Mesendoderm (in vitro differentiated cells): Measurements from ENCODE around the gene COL4A2.

Experiments
- DNase-seq: peaks from one replicate; pipeline ENCODE4 v3.0.0; 2013
- H2AK5ac ChIP-seq: 2 replicates; pipeline ENCODE4 v1.6.1; 2013; ENCODE audit warnings: low read length, inconsistent platforms
- H2BK120ac ChIP-seq: 2 replicates; pipeline ENCODE4 v1.6.1; 2013; ENCODE audit warnings: low read depth, mild to moderate bottlenecking, low read length, moderate library complexity, mixed read lengths
- H2BK15ac ChIP-seq: replicated peaks from 2 replicates; pipeline ENCODE4 v1.6.1; 2013; ENCODE audit warnings: low read depth, mild to moderate bottlenecking, moderate library complexity
- H2BK5ac ChIP-seq: 2 replicates; pipeline ENCODE4 v1.6.1; 2013; ENCODE audit warnings: low read length, inconsistent platforms
- H3K18ac ChIP-seq: 2 replicates; pipeline ENCODE4 v1.6.1; 2013; ENCODE audit warnings: mild to moderate bottlenecking, low read length, mixed read lengths
- H3K23ac ChIP-seq: one replicate; pipeline ENCODE4 v1.6.1; 2013; ENCODE audit warnings: low read length
- H3K27ac ChIP-seq: 2 replicates; pipeline ENCODE4 v1.5.1; 2013; ENCODE audit warnings: low read depth, mild to moderate bottlenecking, inconsistent platforms, low read length, moderate library complexity
- H3K27me3 ChIP-seq: 2 replicates; pipeline ENCODE4 v1.6.1; 2013; ENCODE audit warnings: low read length, control low read depth, mild to moderate bottlenecking, inconsistent platforms; ENCODE audit not compliant: insufficient read depth, poor library complexity
- H3K36me3 ChIP-seq: 2 replicates; pipeline ENCODE4 v1.6.1; 2013; ENCODE audit warnings: low read length, inconsistent platforms; ENCODE audit not compliant: control insufficient read depth, insufficient read depth
- H3K4ac ChIP-seq: one replicate; pipeline ENCODE4 v1.6.1; 2013; ENCODE audit warnings: low read depth, mild to moderate bottlenecking, low read length, moderate library complexity
- H3K4me1 ChIP-seq: 2 replicates; pipeline ENCODE4 v1.6.1; 2013; ENCODE audit warnings: low read depth, low read length, inconsistent platforms; ENCODE audit not compliant: control insufficient read depth
- H3K4me2 ChIP-seq: 2 replicates; pipeline ENCODE4 v1.6.1; 2013; ENCODE audit warnings: low read length
- H3K4me3 ChIP-seq: 2 replicates; pipeline ENCODE4 v1.5.1; 2013; ENCODE audit warnings: mild to moderate bottlenecking, low read length
- H3K56ac ChIP-seq: one replicate; pipeline ENCODE4 v1.6.1; 2013; ENCODE audit warnings: low read length
- H3K79me1 ChIP-seq: 2 replicates; pipeline ENCODE4 v1.6.1; 2013; ENCODE audit warnings: low read length, inconsistent platforms
- H3K79me2 ChIP-seq: 2 replicates; pipeline ENCODE4 v1.6.1; 2013; ENCODE audit warnings: mild to moderate bottlenecking, low read length; ENCODE audit not compliant: control insufficient read depth, insufficient read depth
- H3K9ac ChIP-seq: 2 replicates; pipeline ENCODE4 v1.6.1; 2013; ENCODE audit warnings: low read length, inconsistent platforms
- H4K5ac ChIP-seq: one replicate; pipeline ENCODE4 v1.6.1; 2013; ENCODE audit warnings: low read length
- H4K8ac ChIP-seq: one replicate; pipeline ENCODE4 v1.6.1; 2013; ENCODE audit warnings: low read depth, mild to moderate bottlenecking, control low read depth, low read length, moderate library complexity
- WGBS: extraction: QIAGEN DNeasy Blood & Tissue Kit; methylation state at CpG from one replicate; pipeline ENCODE4 v1.1.7; 2013; ENCODE audit warnings: low lambda C conversion rate, missing lambda C conversion rate; ENCODE audit not compliant: insufficient coverage; ENCODE audit errors: extremely low coverage; 5-methylcytosine and 5-hydroxymethylcytosine counted together

The COL4A2 gene

DNA sequence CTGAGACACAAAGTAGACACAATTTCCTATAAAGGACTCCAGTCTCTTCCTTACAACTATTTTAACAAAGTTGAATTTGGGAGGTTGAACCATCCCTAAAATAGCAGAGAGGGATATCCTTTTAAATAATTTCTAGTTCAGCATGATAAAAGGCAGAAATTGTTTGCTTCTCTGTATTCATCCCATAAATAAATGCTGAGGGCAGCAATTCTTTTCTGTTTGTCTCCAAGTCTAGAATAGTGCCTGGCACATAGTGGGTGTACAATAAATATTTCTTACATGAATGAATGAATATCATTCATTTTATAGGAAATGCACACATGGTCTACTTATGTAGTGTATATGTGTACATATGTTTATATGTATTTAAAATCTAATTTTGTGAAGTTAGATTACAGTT is 12.5 kb upstream of the COL4A2 start:
- Histone ChIP-seq H3K4me3 (no peak overlapping the region), H3K79me2 (peaks cover 8% of the 10 kb centered on the region), H3K27me3 (no peaks in the 10 kb centered on the region), H3K9ac (no peak overlapping the region), H3K36me3 (no peaks in the 10 kb centered on the region), H3K27ac (no peak overlapping the region), H3K4me2 (no peak overlapping the region), H3K4me1 (peaks cover 16% of the 10 kb centered on the region), H4K5ac (no peak overlapping the region), H2BK120ac (no peak overlapping the region), H2BK5ac (no peak overlapping the region), H3K18ac (no peak overlapping the region), H2AK5ac (no peak overlapping the region), H4K8ac (no peak overlapping the region), H3K23ac (no peak overlapping the region), H2BK15ac (no peak overlapping the region), H3K56ac (no peak overlapping the region), H3K79me1 (peaks cover 14% of the 10 kb centered on the region), H3K4ac (no peak overlapping the region)
- DNase-seq: no peak

- no CpG with 5 or more reads among the region's 6 CpGs for WGBS
- Histone ChIP-seq H3K4me1 (peaks cover 22% of the 10 kb centered on the region), H3K4me2 (no peak overlapping the region)
Observed at GRCh38 chr13:110297011-110297410, 10.1 kb upstream of the COL4A2 start.

DNA sequence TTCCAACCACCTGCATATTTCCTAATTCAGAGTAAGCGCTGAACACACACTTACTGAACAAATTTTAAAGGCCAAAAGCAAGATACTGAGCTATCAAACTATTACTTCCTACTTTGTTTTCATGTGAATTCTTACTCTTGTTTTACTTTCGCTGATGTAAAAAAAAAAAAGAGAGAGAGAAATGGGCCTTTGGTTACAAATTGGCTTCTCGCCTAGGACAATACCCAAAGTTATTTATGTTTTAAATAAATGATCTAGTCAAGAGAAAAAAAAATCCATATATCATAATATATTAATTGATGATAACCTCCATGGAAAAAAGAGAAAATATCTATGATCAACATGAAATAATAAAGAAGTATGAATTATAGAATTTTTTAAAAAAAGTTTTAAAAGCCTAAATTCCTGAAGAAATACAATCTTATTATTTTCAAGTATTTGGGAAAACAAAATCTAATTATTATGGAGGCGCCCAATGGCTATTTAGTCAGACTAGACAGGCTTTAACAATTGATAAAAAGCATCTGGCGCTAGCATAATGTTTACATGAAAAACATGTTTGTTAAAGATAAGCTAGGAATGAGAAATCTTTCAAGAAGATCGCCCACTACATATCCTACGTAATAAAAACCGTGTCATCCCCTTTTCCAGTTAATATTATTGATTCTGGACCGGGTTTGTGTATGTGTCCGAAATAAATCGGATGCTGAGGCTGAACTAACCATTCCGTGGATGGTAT is 9.1 kb upstream of the COL4A2 start:
- Histone ChIP-seq H3K23ac (no peak overlapping the region), H2AK5ac (peak overlapping the region; percentile 35), H3K4me1 (peaks cover 22% of the 10 kb centered on the region), H3K27ac (peak overlapping the region; percentile 36), H3K4me2 (no peak overlapping the region), H3K4ac (no peak overlapping the region), H3K36me3 (no peaks in the 10 kb centered on the region), H3K9ac (no peak overlapping the region), H4K8ac (no peak overlapping the region), H4K5ac (no peak overlapping the region), H2BK15ac (no peak overlapping the region), H3K79me1 (peaks cover 10% of the 10 kb centered on the region), H2BK5ac (peak overlapping the region; percentile 64), H3K4me3 (no peak overlapping the region), H3K79me2 (peaks cover 8% of the 10 kb centered on the region), H3K27me3 (no peaks in the 10 kb centered on the region), H3K56ac (peak overlapping the region; percentile 77), H3K18ac (peak overlapping the region; percentile 41), H2BK120ac (no peak overlapping the region)
- no peak for DNase-seq
- WGBS: no CpG with 5 or more reads among the region's 12 CpGs

More at GRCh38 chr13:110297011-110297410, 10.1 kb upstream of the COL4A2 start:
- Histone ChIP-seq H3K18ac (peak overlapping the region; percentile 76), H4K8ac (no peak overlapping the region), H3K79me2 (peaks cover 8% of the 10 kb centered on the region), H3K4me3 (no peak overlapping the region), H3K36me3 (no peaks in the 10 kb centered on the region), H2AK5ac (peak overlapping the region; percentile 65), H3K23ac (no peak overlapping the region), H2BK120ac (peak overlapping the region; percentile 56), H3K27ac (peak overlapping the region; percentile 57), H3K27me3 (no peaks in the 10 kb centered on the region), H3K4ac (peak overlapping the region; percentile 72), H3K9ac (peak overlapping the region; percentile 42), H2BK5ac (peak overlapping the region; percentile 95), H3K79me1 (peaks cover 10% of the 10 kb centered on the region), H3K56ac (peak overlapping the region; percentile 77), H4K5ac (no peak overlapping the region), H2BK15ac (no peak overlapping the region)
- DNase-seq: peak; percentile 96

- peak; percentile 72 for DNase-seq
Observed at GRCh38 chr13:110298505-110299282, 8.4 kb upstream of the COL4A2 start.

DNA sequence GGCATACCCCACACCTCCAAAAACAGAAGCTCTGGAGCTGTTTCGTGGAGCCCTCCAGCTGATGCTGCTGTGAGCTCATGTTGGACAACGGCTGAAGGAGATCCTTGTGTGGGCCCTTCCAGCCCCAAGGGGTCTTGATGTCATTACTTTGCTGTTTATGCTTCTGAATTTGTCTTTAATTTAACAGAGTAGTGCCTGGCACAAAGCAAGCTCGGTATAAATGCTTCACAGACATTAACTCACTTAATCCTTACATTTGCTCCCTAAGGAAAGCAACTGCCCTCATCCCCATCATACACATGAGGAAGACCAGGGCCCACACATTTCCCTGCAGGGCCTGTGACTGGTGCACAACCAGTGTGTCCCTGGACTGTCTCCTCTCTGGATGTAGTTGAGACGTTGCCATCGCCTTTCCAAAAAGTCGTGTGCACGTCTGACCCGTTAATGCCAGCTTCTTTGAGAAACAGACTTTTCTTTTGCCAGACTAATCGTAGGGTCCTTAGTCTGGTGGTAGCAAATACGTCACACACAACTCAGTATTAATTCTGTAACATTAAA is 7.7 kb upstream of the COL4A2 start:
- Histone ChIP-seq H3K18ac (peak overlapping the region; percentile 41), H3K27ac (peak overlapping the region; percentile 36), H3K23ac (no peak overlapping the region), H3K4me1 (peaks cover 22% of the 10 kb centered on the region), H3K79me2 (peaks cover 11% of the 10 kb centered on the region), H3K27me3 (no peaks in the 10 kb centered on the region), H3K36me3 (no peaks in the 10 kb centered on the region), H3K56ac (peak overlapping the region; percentile 77), H2BK120ac (no peak overlapping the region), H3K4me2 (no peak overlapping the region), H2BK15ac (no peak overlapping the region), H2BK5ac (peak overlapping the region; percentile 85), H3K4me3 (no peak overlapping the region), H4K5ac (no peak overlapping the region), H2AK5ac (no peak overlapping the region), H3K79me1 (peaks cover 12% of the 10 kb centered on the region), H4K8ac (no peak overlapping the region), H3K9ac (peak overlapping the region; percentile 63), H3K4ac (peak overlapping the region; percentile 39)
- WGBS: no CpG with 5 or more reads among the region's 10 CpGs
- DNase-seq: no peak

More at GRCh38 chr13:110298505-110299282, 8.4 kb upstream of the COL4A2 start:
- Histone ChIP-seq H2AK5ac (peak overlapping the region; percentile 48), H4K5ac (no peak overlapping the region), H3K79me2 (peaks cover 12% of the 10 kb centered on the region), H3K4ac (peak overlapping the region; percentile 39), H3K23ac (peak overlapping the region; percentile 94), H3K27ac (peak overlapping the region; percentile 36), H3K4me2 (no peak overlapping the region), H3K4me3 (no peak overlapping the region), H3K79me1 (peaks cover 14% of the 10 kb centered on the region), H3K9ac (peak overlapping the region; percentile 63), H2BK15ac (no peak overlapping the region), H3K56ac (peak overlapping the region; percentile 77), H2BK120ac (peak overlapping the region; percentile 2), H3K36me3 (no peaks in the 10 kb centered on the region), H3K18ac (peak overlapping the region; percentile 41), H4K8ac (no peak overlapping the region), H3K27me3 (no peaks in the 10 kb centered on the region), H3K4me1 (peaks cover 22% of the 10 kb centered on the region), H2BK5ac (peak overlapping the region; percentile 85)
- no CpG with 5 or more reads among the region's 33 CpGs for WGBS
